SU-DHL-6 (cell line): Measurements from ENCODE around the gene CD8B2.
"Not testable (repeated sequence)": the region's sequence is repeated elsewhere in the genome, so short reads cannot be mapped to it uniquely, and the experiment has no call there.

Experiments used
- H2AFZ ChIP-seq: fragments of 200-600 bp; sonication (generic); 2 replicates; pipeline ENCODE4 v1.6.1; 2014; ENCODE audit warnings: low read depth, mild to moderate bottlenecking, moderate library complexity, mixed read lengths, antibody characterized with exemption, low read length; ENCODE audit not compliant: severe bottlenecking
- H3F3A ChIP-seq: fragments of 200-600 bp; shearing (Covaris generic); 2 replicates; pipeline ENCODE4 v1.6.0; 2016; ENCODE audit warnings: antibody characterized with exemption, mild to moderate bottlenecking; ENCODE audit not compliant: insufficient read depth
- H3K27ac ChIP-seq: fragments of 200-600 bp; sonication (generic); 2 replicates; pipeline ENCODE4 v1.5.1; 2016; ENCODE audit warnings: low read depth, mild to moderate bottlenecking, low read length, moderate library complexity, mixed read lengths
- H3K27me3 ChIP-seq: fragments of 200-600 bp; sonication (generic), shearing (Covaris generic); 2 replicates; pipeline ENCODE4 v1.6.0; 2014; ENCODE audit warnings: mild to moderate bottlenecking, low read length
- H3K36me3 ChIP-seq: fragments of 200-600 bp; sonication (generic); 2 replicates; pipeline ENCODE4 v1.6.1; 2014; ENCODE audit warnings: mild to moderate bottlenecking, low read length, mixed read lengths
- H3K4me2 ChIP-seq: fragments of 300-600, 200-600 bp; shearing (Covaris generic), sonication (generic); 2 replicates; pipeline ENCODE4 v1.6.0; 2014; ENCODE audit warnings: low read length, low read depth, mild to moderate bottlenecking; ENCODE audit not compliant: poor library complexity, severe bottlenecking
- H3K4me3 ChIP-seq: fragments of 200-600 bp; sonication (generic); 2 replicates; pipeline ENCODE4 v1.5.1; 2014; ENCODE audit warnings: antibody characterized with exemption, low read length, mild to moderate bottlenecking, mixed read lengths; ENCODE audit not compliant: insufficient read depth, poor library complexity, severe bottlenecking
- H3K79me2 ChIP-seq: fragments of 200-600 bp; sonication (generic); 2 replicates; pipeline ENCODE4 v1.6.1; 2014; ENCODE audit warnings: mild to moderate bottlenecking, low read length, moderate library complexity; ENCODE audit not compliant: insufficient read depth
- H3K9ac ChIP-seq: fragments of 200-600 bp; sonication (generic); 2 replicates; pipeline ENCODE4 v1.7.0; 2014; ENCODE audit warnings: mild to moderate bottlenecking, low read length
- H3K9me2 ChIP-seq: fragments of 200-600 bp; sonication (generic); replicated peaks from 2 replicates; pipeline ENCODE4 v1.6.1; 2014; ENCODE audit warnings: low read length; ENCODE audit not compliant: insufficient read depth
- H3K9me3 ChIP-seq: fragments of 200-600 bp; sonication (generic); 2 replicates; pipeline ENCODE4 v1.6.1; 2014; ENCODE audit warnings: low read length, mixed read lengths; ENCODE audit not compliant: insufficient read depth
- H4K20me1 ChIP-seq: fragments of 200-600 bp; sonication (generic); 2 replicates; pipeline ENCODE4 v1.6.1; 2014; ENCODE audit warnings: low read depth, mild to moderate bottlenecking, antibody characterized with exemption, low read length, moderate library complexity, mixed read lengths

The CD8B2 gene

DNA sequence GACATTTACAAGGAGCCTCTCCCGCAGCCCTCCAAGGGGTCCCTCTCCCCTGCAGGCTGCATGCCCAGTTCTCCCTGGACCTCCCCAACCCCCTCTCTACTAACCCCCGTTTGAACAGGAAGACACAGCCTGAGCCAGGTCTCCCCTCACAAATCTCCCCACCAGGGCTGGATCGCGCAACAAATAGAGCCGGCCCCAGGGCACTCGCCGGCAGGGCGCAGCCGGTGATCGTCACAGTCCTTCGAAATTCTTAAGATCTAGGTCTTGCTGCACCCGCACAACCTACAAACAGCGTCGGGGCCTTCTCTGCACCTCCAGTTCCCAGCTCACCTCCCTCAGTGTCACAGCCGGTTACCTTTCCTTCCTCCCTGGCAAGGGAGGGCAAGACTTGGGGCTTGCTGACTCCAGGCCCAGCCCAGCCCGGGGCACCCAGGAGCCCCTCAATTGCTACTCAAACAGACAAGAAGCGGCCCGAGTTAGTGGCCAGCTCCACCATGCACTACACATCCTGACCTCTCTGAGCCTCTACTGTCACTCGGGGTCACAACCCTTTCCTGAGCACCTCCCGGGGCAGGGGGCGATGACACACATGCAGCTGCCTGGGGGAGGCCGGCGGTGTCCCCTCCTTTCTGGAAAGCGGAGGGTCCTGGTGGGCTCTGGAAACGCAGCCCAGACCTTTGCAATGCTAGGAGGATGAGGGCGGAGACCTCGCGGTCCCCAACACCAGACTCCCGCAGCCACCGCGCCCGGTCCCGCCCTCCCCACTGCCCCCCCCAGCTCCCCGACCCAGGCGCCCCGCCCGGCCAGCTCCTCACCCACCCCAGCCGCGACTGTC is at the start of gene CD8B2:
CD8B2 (plus strand) TSS at position 814 of the 835 bp plus-strand sequence. CDS start 63 bp downstream, outside the sequence.
- H3K4me2 ChIP-seq, H3K9me3 ChIP-seq, H3K27me3 ChIP-seq, H3K27ac ChIP-seq, H2AFZ ChIP-seq, H3K36me3 ChIP-seq, H3K9ac ChIP-seq, H3K4me3 ChIP-seq, H3K9me2 ChIP-seq, H4K20me1 ChIP-seq, H3F3A ChIP-seq, H3K79me2 ChIP-seq: not testable (repeated sequence)

DNA sequence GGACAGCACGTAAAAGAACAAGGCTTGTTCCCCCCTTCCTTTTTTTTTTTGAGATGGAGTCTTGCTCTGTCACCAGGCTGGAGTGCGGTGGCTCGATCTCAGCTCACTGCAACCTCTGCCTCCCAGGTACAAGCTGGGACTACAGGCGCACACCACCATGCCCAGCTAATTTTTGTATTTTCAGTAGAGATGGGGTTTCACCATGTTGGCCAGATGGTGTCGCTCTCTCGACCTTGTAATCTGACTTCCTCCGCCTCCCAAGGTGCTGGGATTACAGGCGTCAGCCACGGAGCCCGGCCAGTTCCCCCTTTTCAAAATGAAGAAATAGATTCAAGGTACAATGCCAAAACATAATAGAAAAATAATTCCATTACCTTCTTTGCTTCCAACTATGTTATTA is 25.3 kb upstream of the CD8B2 start:
- not testable (repeated sequence) for H3K9me2 ChIP-seq, H4K20me1 ChIP-seq, H3K36me3 ChIP-seq, H3K4me3 ChIP-seq, H2AFZ ChIP-seq, H3K9ac ChIP-seq, H3K4me2 ChIP-seq, H3K27ac ChIP-seq, H3F3A ChIP-seq, H3K27me3 ChIP-seq, H3K9me3 ChIP-seq, H3K79me2 ChIP-seq

DNA sequence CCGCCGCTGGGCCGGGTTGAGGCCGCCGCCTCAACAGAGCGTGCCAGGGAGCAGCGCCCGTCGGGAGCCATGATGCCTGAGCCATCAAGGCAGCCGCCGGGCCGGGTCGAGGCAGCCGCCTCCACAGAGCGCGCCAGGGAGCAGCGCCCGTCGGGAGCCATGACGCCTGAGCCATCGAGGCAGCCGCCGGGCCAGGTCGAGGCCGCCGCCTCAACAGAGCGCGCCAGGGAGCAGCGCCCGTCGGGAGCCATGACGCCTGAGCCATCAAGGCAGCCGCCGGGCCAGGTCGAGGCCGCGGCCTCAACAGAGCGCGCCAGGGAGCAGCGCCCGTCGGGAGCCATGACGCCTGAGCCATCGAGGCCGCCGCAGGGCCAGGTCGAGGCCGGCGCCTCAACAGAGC is 19.6 kb upstream of the CD8B2 start:
- not testable (repeated sequence) for H2AFZ ChIP-seq, H3K9me2 ChIP-seq, H3K27ac ChIP-seq, H3K36me3 ChIP-seq, H3K27me3 ChIP-seq, H3K9ac ChIP-seq, H3F3A ChIP-seq, H4K20me1 ChIP-seq, H3K4me3 ChIP-seq, H3K79me2 ChIP-seq, H3K4me2 ChIP-seq, H3K9me3 ChIP-seq

DNA sequence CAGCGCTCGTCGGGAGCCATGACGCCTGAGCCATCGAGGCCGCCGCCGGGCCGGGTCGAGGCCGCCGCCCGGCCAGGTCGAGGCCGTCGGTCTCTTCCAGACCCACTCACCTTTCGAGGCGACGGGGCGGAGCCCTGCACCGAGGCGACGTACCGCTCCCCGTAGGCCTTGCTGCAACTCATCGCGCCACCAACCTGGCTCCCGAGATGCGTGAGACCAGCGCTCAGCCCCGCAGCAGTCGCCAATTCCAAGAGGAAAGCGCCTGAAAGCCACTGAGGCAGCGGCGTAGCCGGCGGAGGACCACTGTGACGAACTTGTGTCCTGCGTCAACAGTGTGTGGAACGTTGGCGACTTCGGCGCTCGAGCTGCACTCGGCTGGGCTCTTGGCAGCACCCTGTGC is 19.1 kb upstream of the CD8B2 start, which contains the start of gene RGPD3:
RGPD3 (minus strand) TSS at position 307 of the 400 bp plus-strand sequence; CDS start at position 182, 125 bp downstream.
- not testable (repeated sequence) for H3F3A ChIP-seq, H3K36me3 ChIP-seq, H3K27ac ChIP-seq, H3K27me3 ChIP-seq, H3K79me2 ChIP-seq, H3K9ac ChIP-seq, H3K4me3 ChIP-seq, H4K20me1 ChIP-seq, H3K9me3 ChIP-seq, H2AFZ ChIP-seq, H3K4me2 ChIP-seq, H3K9me2 ChIP-seq

DNA sequence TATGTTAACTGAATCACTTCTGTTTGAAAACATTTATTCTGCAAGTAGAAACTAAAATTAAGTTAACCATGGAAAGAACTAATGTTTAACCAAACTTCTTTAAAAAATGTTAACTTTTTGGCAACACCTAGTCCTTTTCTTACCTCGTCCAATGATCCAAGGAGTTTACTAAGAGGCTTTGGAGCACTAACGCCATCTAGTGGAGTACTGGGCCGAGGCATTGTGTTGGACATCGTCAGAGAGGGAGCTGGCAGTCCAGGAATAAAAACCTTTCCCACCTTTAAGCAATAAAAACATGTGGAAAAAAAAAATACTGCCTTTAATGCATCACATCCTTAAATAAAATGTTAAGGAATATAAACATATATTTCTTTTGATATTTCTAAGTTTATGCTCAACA is 16.5 kb upstream of the CD8B2 start:
- not testable (repeated sequence) for H3K27me3 ChIP-seq

DNA sequence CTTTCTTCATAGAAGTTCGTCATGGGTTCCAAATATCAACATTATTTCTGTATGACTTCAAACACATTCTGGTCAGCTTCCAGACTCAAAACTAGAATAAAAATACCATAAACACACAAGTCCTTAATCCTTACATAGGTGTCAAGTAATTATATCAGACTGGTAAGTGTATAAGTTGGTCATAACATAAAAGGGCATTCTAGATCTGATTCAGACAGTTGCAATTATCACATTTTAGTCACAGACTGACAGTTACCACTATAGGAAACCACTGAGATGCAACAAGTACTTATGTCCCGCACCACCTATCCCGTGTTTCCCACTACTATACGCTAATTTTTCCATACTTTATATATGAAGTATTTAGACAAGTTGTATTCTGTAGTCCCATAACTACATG is 9.5 kb upstream of the CD8B2 start:
- H2AFZ ChIP-seq, H3K27me3 ChIP-seq, H3K79me2 ChIP-seq, H4K20me1 ChIP-seq, H3K9me2 ChIP-seq, H3K4me3 ChIP-seq, H3K36me3 ChIP-seq, H3K9me3 ChIP-seq, H3K4me2 ChIP-seq, H3K27ac ChIP-seq, H3K9ac ChIP-seq, H3F3A ChIP-seq: not testable (repeated sequence)

More for the DNA sequence above, 16.5 kb upstream of the CD8B2 start:
- H3K9me3 ChIP-seq, H4K20me1 ChIP-seq, H3K9ac ChIP-seq, H3K27ac ChIP-seq, H3F3A ChIP-seq, H3K4me3 ChIP-seq, H3K79me2 ChIP-seq, H3K4me2 ChIP-seq, H2AFZ ChIP-seq, H3K36me3 ChIP-seq, H3K9me2 ChIP-seq: not testable (repeated sequence)

DNA sequence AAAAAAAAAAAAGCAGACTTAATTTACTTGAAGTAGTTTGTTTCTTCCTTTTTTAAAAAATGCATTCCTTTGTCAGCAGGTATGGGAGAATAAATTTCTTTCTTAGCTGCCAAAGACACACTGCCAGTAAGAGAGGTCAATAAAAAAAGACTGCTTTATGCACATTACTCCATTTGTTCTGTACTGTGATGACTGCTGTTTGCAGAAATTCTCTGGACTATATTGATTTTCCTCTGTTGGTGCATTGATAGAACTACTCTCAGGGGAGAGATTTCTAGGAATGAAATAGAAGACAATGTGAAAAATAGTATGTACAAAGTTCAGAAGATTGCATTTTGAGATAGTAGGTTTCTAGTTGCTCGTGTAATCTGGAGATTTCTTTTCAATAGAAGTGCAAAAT is 7.6 kb upstream of the CD8B2 start:
- H3K9me2 ChIP-seq, H3K9me3 ChIP-seq, H3K27ac ChIP-seq, H3K79me2 ChIP-seq, H3K9ac ChIP-seq, H3K4me2 ChIP-seq, H3K36me3 ChIP-seq, H4K20me1 ChIP-seq, H3K27me3 ChIP-seq, H2AFZ ChIP-seq, H3F3A ChIP-seq, H3K4me3 ChIP-seq: not testable (repeated sequence)

DNA sequence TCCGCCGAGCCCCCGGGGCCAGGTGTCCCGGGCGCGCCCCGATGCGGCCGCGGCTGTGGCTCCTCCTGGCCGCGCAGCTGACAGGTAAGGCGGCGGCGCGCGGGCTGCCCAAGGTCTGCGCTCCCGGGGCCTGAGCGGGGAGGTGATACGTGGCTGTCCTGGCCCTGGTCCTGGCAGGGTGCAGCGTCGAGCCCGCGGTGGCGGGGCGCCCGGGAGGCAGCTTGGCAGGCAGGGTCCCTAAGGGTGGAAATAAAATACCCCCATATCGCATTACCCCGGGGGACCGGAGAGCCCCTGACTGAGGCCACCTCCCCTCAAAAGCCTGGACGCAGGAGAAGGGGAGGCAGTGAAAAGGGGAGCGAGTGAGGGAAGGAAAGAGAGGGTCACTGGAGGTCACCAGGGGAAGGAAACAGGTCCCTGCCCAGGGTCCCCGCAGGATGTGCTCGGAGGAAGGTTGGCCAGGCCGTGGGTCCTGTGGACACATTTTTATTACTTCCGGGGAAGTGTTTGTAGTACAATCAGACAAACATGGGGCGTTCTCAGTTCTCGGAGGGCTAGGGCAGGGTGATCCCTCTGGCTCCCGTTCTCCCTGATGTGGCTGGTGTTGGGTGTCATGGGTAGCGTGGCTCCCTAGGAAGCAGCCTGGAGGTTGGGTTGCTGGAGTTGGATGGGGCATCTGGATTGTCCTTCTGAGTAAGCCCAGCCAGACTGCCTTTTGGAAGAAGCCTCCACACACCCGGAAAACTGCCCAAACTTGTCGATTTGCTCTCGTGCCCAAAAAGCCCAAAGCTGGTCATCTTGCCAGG is 425 bp downstream of the CD8B2 start:
- not testable (repeated sequence) for H3K9me3 ChIP-seq, H3K36me3 ChIP-seq, H3K27ac ChIP-seq, H3K9ac ChIP-seq, H3K27me3 ChIP-seq, H3K4me2 ChIP-seq, H3K4me3 ChIP-seq, H2AFZ ChIP-seq, H3F3A ChIP-seq, H3K79me2 ChIP-seq, H4K20me1 ChIP-seq, H3K9me2 ChIP-seq
